CD14-positive monocyte (primary cell): ENCODE data around the gene BBC3. TPM values are rescaled to one million over a fixed set of nuclear protein-coding genes. Genes with fewer than 3 reads are reported as not detected.
"Not testable (repeated sequence)": the region's sequence is repeated elsewhere in the genome, so short reads cannot be mapped to it uniquely, and the experiment has no call there.

Source experiments
- DNase-seq, 3 donors: peaks; one replicate each; pipeline ENCODE4 v3.0.0-alpha.2; 2011 to 2022
- H2AFZ ChIP-seq: 2 replicates; pipeline ENCODE4 v1.6.0; 2012; ENCODE audit warnings: mild to moderate bottlenecking, low read depth, low read length, inconsistent platforms; ENCODE audit not compliant: insufficient read depth, poor library complexity, severe bottlenecking
- H3K27ac ChIP-seq, 2 donors: 1 replicate in 1 of 2; 2 replicates in 1 of 2; pipeline ENCODE4 v1.5.1; 2012 to 2013; ENCODE audit warnings: low read length in 2 of 2, control low read depth in 1 of 2, inconsistent platforms in 1 of 2, low read depth in 1 of 2, mild to moderate bottlenecking in 1 of 2
- H3K27me3 ChIP-seq, 2 donors: one replicate each; pipeline versions ENCODE4 v1.6.0 to v1.6.1; 2011 to 2013; ENCODE audit warnings: low read length in 2 of 2; ENCODE audit not compliant: control insufficient read depth in 2 of 2, insufficient read depth in 2 of 2
- H3K36me3 ChIP-seq, 2 donors: replicated peaks in 1 of 2; 1 replicate in 1 of 2; 2 replicates in 1 of 2; pipeline versions ENCODE4 v1.5.1 to v1.6.1; 2012 to 2013; ENCODE audit warnings: low read length in 2 of 2, control low read depth in 1 of 2, inconsistent platforms in 1 of 2, mild to moderate bottlenecking in 1 of 2; ENCODE audit not compliant: insufficient read depth in 2 of 2, control insufficient read depth in 1 of 2
- H3K4me1 ChIP-seq, 2 donors: 1 replicate in 1 of 2; 2 replicates in 1 of 2; pipeline versions ENCODE4 v1.5.1 to v1.6.1; 2012 to 2013; ENCODE audit warnings: low read length in 2 of 2, control low read depth in 1 of 2, inconsistent platforms in 1 of 2, mild to moderate bottlenecking in 1 of 2, moderate library complexity in 1 of 2; ENCODE audit not compliant: insufficient read depth in 2 of 2, control insufficient read depth in 1 of 2
- H3K4me2 ChIP-seq: replicated peaks from 2 replicates; pipeline ENCODE3; 2012; ENCODE audit warnings: low read length, moderate library complexity, mild to moderate bottlenecking; ENCODE audit not compliant: poor library complexity, severe bottlenecking; ENCODE audit errors: extremely low read depth
- H3K4me3 ChIP-seq, 3 experiments: fragments of 200-600 bp in 1 of 3; sonication (generic) in 1 of 3; replicated peaks in 1 of 3; 1 replicate in 2 of 3; 2 replicates in 1 of 3; pipeline ENCODE4 v1.5.1; 2011 to 2013; ENCODE audit warnings: low read length in 3 of 3, mild to moderate bottlenecking in 3 of 3, control low read depth in 2 of 3, low read depth in 2 of 3, inconsistent platforms in 1 of 3, moderate library complexity in 1 of 3
- H3K79me2 ChIP-seq: 2 replicates; pipeline ENCODE4 v1.6.0; 2012; ENCODE audit warnings: mild to moderate bottlenecking, control low read depth, inconsistent platforms, low read length, moderate library complexity; ENCODE audit not compliant: insufficient read depth
- H3K9ac ChIP-seq: 2 replicates; pipeline ENCODE4 v1.6.0; 2017; ENCODE audit warnings: low read length, mild to moderate bottlenecking; ENCODE audit not compliant: insufficient read depth, poor library complexity, severe bottlenecking
- H3K9me3 ChIP-seq, 2 donors: replicated peaks in 1 of 2; 1 replicate in 1 of 2; 2 replicates in 1 of 2; pipeline versions ENCODE4 v1.5.1 to v1.6.1; 2012 to 2013; ENCODE audit warnings: low read length in 2 of 2, control low read depth in 1 of 2; ENCODE audit not compliant: control insufficient read depth in 1 of 2, insufficient read depth in 1 of 2
- H4K20me1 ChIP-seq: 2 replicates; pipeline ENCODE4 v1.6.0; 2012; ENCODE audit warnings: mild to moderate bottlenecking, low read length, control low read depth, moderate library complexity; ENCODE audit not compliant: insufficient read depth
- H3K27ac Mint-ChIP-seq, 7 donors: one replicate each; pipeline ENCODE4 v1.8.0; 2020; ENCODE audit warnings: mild to moderate bottlenecking in 7 of 7, mixed read lengths in 7 of 7, moderate library complexity in 6 of 7, inconsistent platforms in 2 of 7
- H3K27me3 Mint-ChIP-seq, 3 donors: one replicate each; pipeline ENCODE4 v1.8.0; 2021 to 2022; ENCODE audit warnings: low read depth in 3 of 3, mild to moderate bottlenecking in 3 of 3, mixed read lengths in 3 of 3, moderate library complexity in 3 of 3, inconsistent platforms in 1 of 3
- H3K36me3 Mint-ChIP-seq, 2 donors: one replicate each; pipeline ENCODE4 v1.8.0; 2020; ENCODE audit warnings: mixed read lengths in 2 of 2, inconsistent platforms in 1 of 2, mild to moderate bottlenecking in 1 of 2
- H3K4me1 Mint-ChIP-seq: one replicate; pipeline ENCODE4 v1.8.0; 2020; ENCODE audit warnings: mild to moderate bottlenecking, mixed read lengths
- H3K4me3 Mint-ChIP-seq, 2 donors: one replicate each; pipeline ENCODE4 v1.8.0; 2020; ENCODE audit warnings: mild to moderate bottlenecking in 2 of 2, mixed read lengths in 2 of 2, moderate library complexity in 1 of 2
- H3K9me3 Mint-ChIP-seq, 7 donors: one replicate each; pipeline ENCODE4 v1.8.0; 2020 to 2022; ENCODE audit warnings: mixed read lengths in 7 of 7, mild to moderate bottlenecking in 6 of 7, moderate library complexity in 6 of 7, inconsistent platforms in 2 of 7
- CTCF ChIP-seq: fragments of 200-600 bp; IDR thresholded peaks from one replicate; pipeline ENCODE4 v1.8.0; 2022; ENCODE audit warnings: antibody characterized with exemption, mild to moderate bottlenecking
- WGBS: methylation state at CpG from one replicate; pipeline ENCODE4 v1.1.5; 2013; ENCODE audit warnings: missing lambda C conversion rate; ENCODE audit not compliant: insufficient coverage; 5-methylcytosine and 5-hydroxymethylcytosine counted together
- intact Hi-C, 2 donors: fragments of 100-400 bp; cut with micrococcal nuclease; formaldehyde crosslinking; loops; one replicate each; pipeline versions ENCODE4 v1.15.0 to v1.15.1; 2023
- polyA minus RNA-seq: library from RNA; depleted of rRNA, polyadenylated mRNA; stranded (reverse); fragments of >200 nt; gene quantifications from 2 replicates; pipeline ENCODE4 v1.2.3, GENCODE V29; 2012
- polyA plus RNA-seq, 3 donors: library from polyadenylated mRNA; depleted of rRNA in 1 of 3; unstranded in 2 of 3; stranded (reverse) in 1 of 3; fragments of 300-500 nt in 2 of 3; fragments of >200 nt in 1 of 3; fragmentation: Illumina TruSeq in 2 of 3; gene quantifications; 1 replicate in 2 of 3; 2 replicates in 1 of 3; pipeline ENCODE4 v1.2.3, GENCODE V29; 2012 to 2021
- total RNA-seq, 12 experiments: library from RNA in 1 of 12; stranded (reverse) in 1 of 12; fragments of 120-200 nt in 1 of 12; gene quantifications; one replicate each; pipeline ENCODE4 v1.2.4 and lab custom pipeline; 2013 to 2026; ENCODE audit warnings: mixed read lengths in 6 of 12, inconsistent platforms in 1 of 12

BBC3 gene, protein sequence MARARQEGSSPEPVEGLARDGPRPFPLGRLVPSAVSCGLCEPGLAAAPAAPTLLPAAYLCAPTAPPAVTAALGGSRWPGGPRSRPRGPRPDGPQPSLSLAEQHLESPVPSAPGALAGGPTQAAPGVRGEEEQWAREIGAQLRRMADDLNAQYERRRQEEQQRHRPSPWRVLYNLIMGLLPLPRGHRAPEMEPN
- total RNA-seq (2013) = 17.1 TPM
- 10 to 100 TPM in 1 of 3 donors, 1 to 10 TPM in 2; 2.5 to 17.4 (median 4.8) TPM for polyA plus RNA-seq
- 17.5 and 34.6 TPM in 2 replicates for polyA minus RNA-seq
- 3.3 to 10.3 (median 6.0) reads per million in 11 experiments for total RNA-seq (lab: John Stamatoyannopoulos, UW)

DNA sequence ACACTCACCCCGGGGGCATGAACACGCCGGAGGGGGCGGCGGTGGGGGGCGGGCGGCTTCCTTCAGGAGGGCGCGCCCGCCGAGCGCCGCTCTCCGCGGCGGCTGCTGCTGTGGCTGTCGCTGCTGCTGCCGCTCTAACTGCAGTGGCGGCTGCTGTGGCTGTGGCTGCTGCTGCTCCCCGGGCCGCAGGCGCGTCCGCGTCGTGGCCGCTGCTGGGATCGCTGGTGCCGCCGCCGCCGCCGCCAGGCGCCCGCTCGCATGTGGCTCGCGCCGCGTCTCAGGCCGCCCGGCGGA lies at the start of gene BBC3:
Gene BBC3 (minus strand): TSS at position 279 of the 294 bp plus-strand sequence. CDS start 2,768 bp downstream, outside the sequence.
- H3K27ac ChIP-seq = peak within 1 kb of the TSS; percentile 20 to 96
- no peaks in the 10 kb centered on the region for H3K36me3 Mint-ChIP-seq
- peaks cover 0 to 5% (median 2%) of the 10 kb centered on the region in 7 donors for H3K9me3 Mint-ChIP-seq
- H3K27ac Mint-ChIP-seq = peak within 1 kb of the TSS; percentile 50 to 92 (median 85)
- H3K79me2 ChIP-seq = peaks cover 14% of the 10 kb centered on the region
- peak within 1 kb of the TSS; percentile 89 for H3K9ac ChIP-seq
- intact Hi-C loops = loop anchor here (1.0 to 2.0 kb wide), 2 partner anchors 13 to 20 kb away; no protein-coding TSS in a partner anchor
- H3K27me3 ChIP-seq = peaks cover 0 to 15% of the 10 kb centered on the region in 2 donors
- peaks cover 24% of the 10 kb centered on the region for H3K4me1 Mint-ChIP-seq
- H3K4me2 ChIP-seq = peak within 1 kb of the TSS; percentile 82
- H3K36me3 ChIP-seq = no peaks in the 10 kb centered on the region
- WGBS = under 1% methylated on average over 42 of the region's 43 CpGs
- TF ChIP-seq CTCF = no peak
- H3K4me1 ChIP-seq = peaks cover 47 to 57% of the 10 kb centered on the region in 2 donors
- peaks cover 19% of the 10 kb centered on the region for H4K20me1 ChIP-seq
- no peaks in the 10 kb centered on the region for H3K9me3 ChIP-seq
- peak within 1 kb of the TSS; percentile 69 to 99 (median 83) for H3K4me3 ChIP-seq
- peak within 1 kb of the TSS; percentile 81 to 92 for H3K4me3 Mint-ChIP-seq
- no peak for DNase-seq
- H2AFZ ChIP-seq = peak within 1 kb of the TSS; percentile 78
- H3K27me3 Mint-ChIP-seq = peaks cover 25 to 40% (median 31%) of the 10 kb centered on the region in 3 donors

- H3K27ac Mint-ChIP-seq = peak overlapping the region in 1 of 7 donors; percentile 36
- Histone ChIP-seq H3K9me3 (no peaks in the 10 kb centered on the region), H3K79me2 (peaks cover 2% of the 10 kb centered on the region), H3K4me3 (no peak overlapping the region), H3K4me1 (peaks cover 4 to 6% of the 10 kb centered on the region in 2 donors), H4K20me1 (peaks cover 11% of the 10 kb centered on the region), H3K36me3 (no peaks in the 10 kb centered on the region), H2AFZ (no peak overlapping the region), H3K4me2 (no peak overlapping the region), H3K27me3 (peaks cover 0 to 3% of the 10 kb centered on the region in 2 donors), H3K27ac (no peak overlapping the region), H3K9ac (no peak overlapping the region)
- H3K36me3 Mint-ChIP-seq = peaks cover 10 to 25% of the 10 kb centered on the region in 2 donors
- no peak overlapping the region for H3K4me3 Mint-ChIP-seq
- TF ChIP-seq CTCF = peak; percentile 61
- H3K4me1 Mint-ChIP-seq = peaks cover 17% of the 10 kb centered on the region
- 93% methylated on average over 10 of the region's 13 CpGs for WGBS
- no peaks in the 10 kb centered on the region for H3K9me3 Mint-ChIP-seq
- DNase-seq = peak in 2 of 3 donors; percentile 31 to 42
- peaks cover 2 to 8% (median 6%) of the 10 kb centered on the region in 3 donors for H3K27me3 Mint-ChIP-seq
- intact Hi-C loops = loop anchor here (5.0 to 10.0 kb wide), 2 partner anchors 145 to 417 kb away; no protein-coding TSS in a partner anchor
These were observed 49.3 kb upstream of the BBC3 start for GRCh38 chr19:47280183-47280797.

DNA sequence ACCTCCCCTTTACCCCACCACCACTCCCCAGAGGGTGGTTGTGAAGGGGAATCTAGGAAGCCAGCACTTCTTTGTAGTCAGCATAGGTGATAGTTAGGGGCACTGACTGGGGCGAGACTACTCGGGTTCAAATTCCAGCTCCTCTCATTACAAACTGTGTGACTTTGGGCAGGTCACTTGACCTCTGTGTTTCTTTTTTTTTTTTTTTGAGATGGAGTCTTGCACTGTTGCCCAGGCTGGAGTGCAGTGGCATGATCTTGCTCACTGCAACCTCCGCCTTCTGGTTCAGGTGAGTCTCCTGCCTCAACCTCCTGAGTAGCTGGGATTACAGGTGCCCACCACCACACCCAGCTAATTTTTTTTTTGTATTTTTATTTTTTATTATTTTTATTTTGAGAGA lies 45.5 kb upstream of the BBC3 start:
- H3K9me3 Mint-ChIP-seq, H3K79me2 ChIP-seq, H3K27me3 ChIP-seq: not testable (repeated sequence)

More for the DNA sequence above, 45.5 kb upstream of the BBC3 start:
- H3K4me3 ChIP-seq, H2AFZ ChIP-seq, DNase-seq, H3K4me3 Mint-ChIP-seq, H3K36me3 ChIP-seq, H3K27ac ChIP-seq, H3K27ac Mint-ChIP-seq, H3K9me3 ChIP-seq, H3K4me2 ChIP-seq, H3K9ac ChIP-seq: not testable (repeated sequence)
- Mint-ChIP-seq H3K27me3 (peaks cover 2 to 11% (median 5%) of the 10 kb centered on the region in 3 donors), H3K36me3 (peaks cover 10 to 32% of the 10 kb centered on the region in 2 donors), H3K4me1 (peaks cover 30% of the 10 kb centered on the region)
- Histone ChIP-seq H3K4me1 (peaks cover 15 to 33% of the 10 kb centered on the region in 2 donors), H4K20me1 (peaks cover 14% of the 10 kb centered on the region)
- no CpG with 5 or more reads among the region's 3 CpGs for WGBS
- intact Hi-C loops = loop anchor here (10.0 kb wide), 4 partner anchors 238 to 468 kb away; partner anchors contain the start of genes NAPA (in 1 of the 2) and NOP53 (in 1 of the 2)
